Fibroblast of lung (primary cell): ENCODE measurements around the gene TTC3.
"Not testable (repeated sequence)": the region's sequence is repeated elsewhere in the genome, so short reads cannot be mapped to it uniquely, and the experiment has no call there.

Source experiments
- CTCF ChIP-seq, 2 donors: IDR thresholded peaks in 1 of 2; conservative IDR thresholded peaks in 1 of 2; 1 replicate in 1 of 2; 2 replicates in 1 of 2; pipeline ENCODE4 v1.5.1; 2011 to 2012; ENCODE audit warnings: low read length in 2 of 2, control low read depth in 1 of 2, inconsistent platforms in 1 of 2, low read depth in 1 of 2, mild to moderate bottlenecking in 1 of 2
- EZH2 ChIP-seq: IDR thresholded peaks from 2 replicates; pipeline ENCODE4 v1.5.1; 2012; ENCODE audit warnings: low read length, control low read depth, mild to moderate bottlenecking; ENCODE audit errors: missing control alignments

DNA sequence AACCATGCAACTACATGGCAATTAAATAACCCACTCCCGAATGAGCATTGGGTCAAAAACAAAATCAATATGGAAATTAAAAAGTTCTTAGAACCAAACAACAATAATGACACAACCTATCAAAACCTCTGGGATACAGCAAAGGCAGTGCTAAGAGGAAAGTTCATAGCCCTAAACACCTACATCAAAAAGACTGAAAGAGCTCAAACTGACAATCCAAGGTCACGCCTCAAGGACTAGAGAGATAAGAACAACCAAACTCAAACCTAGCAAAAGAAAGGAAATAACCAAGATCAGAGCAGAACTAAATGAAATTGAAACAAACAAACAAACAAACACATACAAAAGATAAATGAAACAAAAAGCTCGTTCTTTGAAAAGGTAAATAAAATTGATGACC, 23.3 kb upstream of the TTC3 start:
- not testable (repeated sequence) for TF ChIP-seq CTCF (conservative IDR thresholded peaks at IDR 0.05 in 1 of 2, IDR thresholded peaks at IDR 0.05 in 1 of 2; ENCODE audit: low read depth in 1 of 2, low read length in 2 of 2); EZH2
